SH-SY5Y (cell line): ENCODE results near the gene MMS22L.

Source experiments
- GATA2 ChIP-seq: IDR thresholded peaks from 2 replicates; pipeline ENCODE4 v1.6.1; 2011; ENCODE audit warnings: mild to moderate bottlenecking, low read depth, low read length
- GATA3 ChIP-seq: IDR thresholded peaks from 2 replicates; pipeline ENCODE4 v1.6.1; 2011; ENCODE audit warnings: low read depth, mild to moderate bottlenecking, low read length, moderate library complexity

DNA sequence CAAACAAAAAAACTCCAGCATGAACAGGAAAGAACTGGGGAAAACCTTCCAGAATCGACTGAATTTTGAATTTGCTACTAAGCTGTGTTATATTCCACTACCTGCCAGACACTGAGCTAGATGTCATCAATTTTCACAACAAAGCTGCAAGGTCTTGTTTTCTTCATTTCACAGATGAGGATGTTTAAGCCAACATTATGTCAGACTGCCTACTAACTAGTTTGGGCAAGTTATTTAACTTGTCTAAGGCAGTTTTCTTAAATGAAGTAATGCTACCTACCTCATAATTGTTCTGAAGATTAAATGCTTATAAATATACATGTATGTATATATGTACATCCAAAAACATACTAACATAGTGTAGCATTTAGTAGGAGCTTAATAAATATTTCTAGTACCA lies 144.4 kb downstream of the MMS22L start:
- TF ChIP-seq GATA2 = no peak
- TF ChIP-seq GATA3 = no peak
